ENCODE measurements around the gene LILRB1. TPM values are rescaled to one million over a fixed set of nuclear protein-coding genes. Genes with fewer than 3 reads are reported as not detected.
"Not testable (repeated sequence)": the region's sequence is repeated elsewhere in the genome, so short reads cannot be mapped to it uniquely, and the experiment has no call there.

LILRB1 gene
- total RNA-seq, 1 donor from 2014 or later = 23.6 TPM

DNA sequence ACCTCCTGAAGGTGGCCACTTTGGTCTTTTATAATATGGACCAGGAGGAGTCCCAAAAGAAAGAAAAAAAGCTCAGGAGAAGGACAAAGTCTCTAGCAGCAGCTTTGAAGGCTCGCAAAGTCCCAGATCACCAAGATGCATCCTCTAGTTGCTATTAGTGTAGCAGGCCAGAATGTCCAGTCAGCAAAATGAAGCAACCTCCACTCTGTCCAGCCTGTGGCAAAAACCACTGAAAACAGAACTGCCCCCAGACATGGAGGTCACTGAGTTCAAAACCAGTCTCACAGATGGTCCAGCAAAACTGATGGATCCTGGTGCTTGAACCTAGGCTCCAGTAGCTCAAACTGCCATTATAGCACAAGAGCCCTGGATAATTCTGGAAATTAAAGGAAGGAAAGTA, 42.9 kb downstream of the LILRB1 start:
- intact Hi-C loops (cut with DNase I) = no loop called here
- Histone ChIP-seq H3K27me3 (peaks cover 7% of the 10 kb centered on the region), H3K27ac (no peak overlapping the region), H3K4me3 (no peak overlapping the region), H3K4me1 (no peaks in the 10 kb centered on the region), H3K36me3 (no peaks in the 10 kb centered on the region), H3K9me3 (no peaks in the 10 kb centered on the region)
- ATAC-seq = peak; percentile 59
- no peak for TF ChIP-seq CTCF (IDR thresholded peaks at IDR 0.05)
- DNase-seq = no peak

DNA sequence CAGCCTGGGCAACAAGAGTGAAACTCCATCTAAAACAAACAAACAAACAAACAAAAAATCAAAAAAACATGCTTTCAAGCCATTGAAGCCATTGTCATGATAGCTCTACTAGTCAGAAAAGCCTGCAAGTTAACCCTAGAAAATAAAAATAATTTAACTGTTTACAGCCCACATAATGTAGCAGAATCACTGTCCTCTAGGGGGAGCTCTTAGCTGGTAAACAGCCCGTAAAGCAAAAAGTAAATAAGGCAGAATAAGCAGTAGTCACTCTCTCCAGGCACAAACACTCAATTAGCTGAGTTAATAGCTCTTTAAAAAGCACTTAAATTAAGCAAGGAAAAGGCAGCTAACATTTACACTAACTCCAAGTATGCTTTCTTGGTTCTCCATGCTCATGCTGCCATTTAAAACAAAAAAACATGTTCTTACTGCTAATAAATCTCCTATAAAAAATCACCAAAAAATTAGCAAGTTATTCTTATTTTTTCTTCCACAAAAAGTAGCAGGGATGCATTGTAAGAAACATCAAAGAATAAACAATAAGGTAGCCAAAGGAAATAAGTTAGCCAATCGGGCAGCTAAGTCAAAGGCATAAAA, 43.8 kb downstream of the LILRB1 start:
- Histone ChIP-seq H3K4me1 (no peaks in the 10 kb centered on the region), H3K27ac (no peak overlapping the region), H3K36me3 (no peaks in the 10 kb centered on the region), H3K27me3 (peaks cover 7% of the 10 kb centered on the region), H3K4me3 (no peak overlapping the region), H3K9me3 (no peaks in the 10 kb centered on the region)
- ATAC-seq = no peak
- no peak for DNase-seq
- peak; percentile 55 for TF ChIP-seq CTCF (IDR thresholded peaks at IDR 0.05)
- intact Hi-C loops (cut with DNase I) = no loop called here

GRCh38 chr19:54676210-54676834, 46.0 kb downstream of the LILRB1 start:
- H3K4me1 ChIP-seq; H3K27ac ChIP-seq; H3K4me3 ChIP-seq; H3K27me3 ChIP-seq; H3K9me3 ChIP-seq; DNase-seq; H3K36me3 ChIP-seq; intact Hi-C loops (cut with DNase I): not testable (repeated sequence)
- TF ChIP-seq CTCF (IDR thresholded peaks at IDR 0.05) = peak; percentile 86
- ATAC-seq = peak; percentile 73

DNA sequence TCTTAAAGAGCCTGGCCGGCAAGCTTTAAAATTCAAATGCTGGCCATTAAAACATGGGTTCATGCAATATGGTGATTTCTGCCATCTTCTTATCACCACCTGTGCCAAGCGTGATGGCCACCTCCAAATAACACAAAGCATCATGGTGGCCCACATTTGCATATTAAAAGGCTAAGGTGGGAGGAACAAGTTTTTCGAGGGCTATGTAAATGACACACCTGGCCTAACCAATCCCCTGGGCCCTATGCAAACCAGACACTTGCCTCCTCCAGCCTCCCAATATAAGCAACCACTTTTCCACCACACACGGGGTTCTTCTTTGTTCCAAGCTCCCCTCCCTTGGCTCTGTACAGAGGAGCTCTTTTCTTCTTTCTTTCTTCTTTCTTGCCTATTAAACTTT, 46.9 kb downstream of the LILRB1 start:
- ATAC-seq (no peak), DNase-seq (no peak)
- no peaks in the 10 kb centered on the region for H3K9me3 ChIP-seq
- H3K4me1 ChIP-seq = no peaks in the 10 kb centered on the region
- H3K27me3 ChIP-seq = peaks cover 10% of the 10 kb centered on the region
- TF ChIP-seq CTCF (IDR thresholded peaks at IDR 0.05) = no peak
- no peak overlapping the region for H3K27ac ChIP-seq
- H3K4me3 ChIP-seq = no peak overlapping the region
- no peaks in the 10 kb centered on the region for H3K36me3 ChIP-seq
- intact Hi-C loops (cut with DNase I) = no loop called here

DNA sequence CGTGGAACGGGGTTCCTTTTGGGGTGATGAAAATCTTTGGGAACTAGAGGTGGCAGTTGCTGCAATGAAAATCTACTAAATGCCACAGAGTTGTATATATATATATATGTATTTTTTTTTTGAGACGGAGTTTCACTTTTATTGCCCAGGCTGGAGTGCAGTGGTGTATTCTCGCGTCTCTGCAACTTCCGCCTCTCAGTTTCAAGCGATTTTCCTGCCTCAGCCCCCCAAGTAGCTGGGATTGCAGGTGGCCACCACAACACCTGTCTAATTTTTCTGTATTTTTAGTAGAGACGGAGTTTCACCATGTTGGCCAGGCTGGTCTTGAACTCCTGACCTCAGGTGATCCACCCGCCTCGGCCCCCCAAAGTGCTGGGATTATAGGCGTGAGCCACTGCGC, 51.3 kb downstream of the LILRB1 start:
- H3K27ac ChIP-seq; ATAC-seq; H3K9me3 ChIP-seq; H3K36me3 ChIP-seq; intact Hi-C loops (cut with DNase I); H3K4me3 ChIP-seq; DNase-seq; H3K4me1 ChIP-seq: not testable (repeated sequence)
- peaks cover 20% of the 10 kb centered on the region for H3K27me3 ChIP-seq

GRCh38 chr19:54682306-54682856, 52.1 kb downstream of the LILRB1 start:
- no peak overlapping the region for H3K27ac ChIP-seq
- no peak for TF ChIP-seq CTCF (IDR thresholded peaks at IDR 0.05)
- H3K4me1 ChIP-seq = no peaks in the 10 kb centered on the region
- peaks cover 20% of the 10 kb centered on the region for H3K27me3 ChIP-seq
- H3K36me3 ChIP-seq = no peaks in the 10 kb centered on the region
- DNase-seq (no peak), ATAC-seq (peak; percentile 41)
- no peaks in the 10 kb centered on the region for H3K9me3 ChIP-seq
- intact Hi-C loops (cut with DNase I) = no loop called here
- no peak overlapping the region for H3K4me3 ChIP-seq
